ENCODE results near the gene TMPRSS13. TPM values are rescaled to one million over a fixed set of nuclear protein-coding genes. Genes with fewer than 3 reads are reported as not detected.

The TMPRSS13 gene
- polyA plus RNA-seq, 1 experiment = not detected

DNA sequence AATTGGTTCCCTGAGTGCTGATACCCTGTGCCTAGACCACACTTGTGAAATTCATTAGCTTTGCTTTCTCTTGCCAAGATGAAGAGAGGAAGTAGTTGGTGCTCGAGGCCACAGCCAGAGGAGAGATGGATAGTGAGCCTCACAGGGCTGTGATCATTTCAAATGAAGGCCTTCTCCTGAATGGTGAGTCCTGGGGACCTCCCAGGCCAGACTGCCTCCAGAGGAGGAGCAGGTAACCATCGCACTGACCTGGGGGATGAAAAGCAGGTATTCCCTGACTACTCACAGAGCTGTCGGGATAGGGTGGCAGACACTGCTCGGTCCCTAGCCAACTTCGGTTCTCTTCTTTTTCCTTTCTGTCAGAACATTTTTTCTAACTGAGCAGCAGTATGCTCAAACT is 48.0 kb downstream of the TMPRSS13 start:
- no peaks in the 10 kb centered on the region for H3K36me3 ChIP-seq (ENCODE audit: control insufficient read depth, insufficient read depth, low read length)
- ChIA-PET CTCF (interaction anchor here (1.5 kb wide), 1 partner anchor 66 kb away, joined by 4 read pairs; no protein-coding TSS in a partner anchor), POLR2A (no interaction called here)
- no peak for DNase-seq (ENCODE audit: low read depth)
- peaks cover 16% of the 10 kb centered on the region for H3K27me3 ChIP-seq (ENCODE audit: control insufficient read depth, insufficient read depth, low read length)
- H3K4me3 ChIP-seq (ENCODE audit: low read depth, low read length) = no peak overlapping the region
- TF ChIP-seq, protein P1, sequence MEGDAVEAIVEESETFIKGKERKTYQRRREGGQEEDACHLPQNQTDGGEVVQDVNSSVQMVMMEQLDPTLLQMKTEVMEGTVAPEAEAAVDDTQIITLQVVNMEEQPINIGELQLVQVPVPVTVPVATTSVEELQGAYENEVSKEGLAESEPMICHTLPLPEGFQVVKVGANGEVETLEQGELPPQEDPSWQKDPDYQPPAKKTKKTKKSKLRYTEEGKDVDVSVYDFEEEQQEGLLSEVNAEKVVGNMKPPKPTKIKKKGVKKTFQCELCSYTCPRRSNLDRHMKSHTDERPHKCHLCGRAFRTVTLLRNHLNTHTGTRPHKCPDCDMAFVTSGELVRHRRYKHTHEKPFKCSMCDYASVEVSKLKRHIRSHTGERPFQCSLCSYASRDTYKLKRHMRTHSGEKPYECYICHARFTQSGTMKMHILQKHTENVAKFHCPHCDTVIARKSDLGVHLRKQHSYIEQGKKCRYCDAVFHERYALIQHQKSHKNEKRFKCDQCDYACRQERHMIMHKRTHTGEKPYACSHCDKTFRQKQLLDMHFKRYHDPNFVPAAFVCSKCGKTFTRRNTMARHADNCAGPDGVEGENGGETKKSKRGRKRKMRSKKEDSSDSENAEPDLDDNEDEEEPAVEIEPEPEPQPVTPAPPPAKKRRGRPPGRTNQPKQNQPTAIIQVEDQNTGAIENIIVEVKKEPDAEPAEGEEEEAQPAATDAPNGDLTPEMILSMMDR (IDR thresholded peaks at IDR 0.05; ENCODE audit: insufficient read depth, low read depth, low read length) = no peak

DNA sequence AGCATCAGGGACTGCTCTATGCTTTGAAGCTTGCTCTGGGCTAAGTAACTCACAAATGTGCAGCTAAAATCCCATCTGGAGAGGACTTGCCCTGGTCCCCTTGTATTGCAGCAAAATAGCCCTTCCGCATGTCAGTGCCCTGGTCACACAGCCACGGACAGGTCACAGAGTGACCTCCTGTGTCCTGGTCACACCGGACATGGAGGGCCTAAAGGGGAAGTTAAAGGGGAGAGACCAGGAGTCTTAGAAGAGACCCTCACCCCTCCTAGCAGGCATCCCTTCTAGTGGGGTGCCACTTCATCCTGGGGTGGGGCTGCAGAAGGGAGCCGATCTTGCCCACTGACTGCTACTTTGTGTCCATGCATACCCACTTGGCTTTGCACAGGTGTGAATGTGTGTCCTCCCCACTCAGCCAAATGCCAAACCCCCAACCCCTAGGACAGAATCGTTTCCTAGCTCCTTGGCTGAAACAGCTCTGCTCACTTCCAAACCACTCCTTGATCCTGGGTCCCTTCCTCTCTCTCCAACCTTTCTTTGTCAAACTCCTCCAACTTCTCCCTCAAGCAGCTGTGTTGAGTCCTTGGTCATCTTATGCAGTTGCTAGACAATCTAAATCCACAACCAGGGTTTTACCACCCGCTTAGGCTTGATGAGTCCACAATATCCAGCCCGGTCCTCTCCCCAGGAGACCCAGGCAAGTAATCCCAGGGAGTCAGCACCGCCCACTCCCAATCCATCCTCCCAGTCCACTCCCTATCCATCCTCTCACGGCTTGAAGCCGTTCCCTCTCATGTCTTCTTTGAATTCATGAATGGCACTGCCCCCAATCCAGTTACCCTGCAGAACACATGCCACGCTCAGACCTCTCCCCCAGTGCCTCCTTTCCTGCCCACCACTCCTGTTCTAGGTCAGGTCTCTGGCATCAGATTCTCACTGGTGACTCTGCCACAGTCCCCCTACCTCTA is 49.4 kb downstream of the TMPRSS13 start:
- CTCF ChIA-PET = no interaction called here
- Histone ChIP-seq H3K4me3 (ENCODE audit: low read depth, low read length) (no peak overlapping the region), H3K36me3 (ENCODE audit: control insufficient read depth, insufficient read depth, low read length) (no peaks in the 10 kb centered on the region), H3K27me3 (ENCODE audit: control insufficient read depth, insufficient read depth, low read length) (peaks cover 28% of the 10 kb centered on the region)
- DNase-seq (ENCODE audit: low read depth) = no peak
- POLR2A ChIA-PET = no interaction called here
- TF ChIP-seq, protein P1 (IDR thresholded peaks at IDR 0.05; ENCODE audit: insufficient read depth, low read depth, low read length) = no peak

DNA sequence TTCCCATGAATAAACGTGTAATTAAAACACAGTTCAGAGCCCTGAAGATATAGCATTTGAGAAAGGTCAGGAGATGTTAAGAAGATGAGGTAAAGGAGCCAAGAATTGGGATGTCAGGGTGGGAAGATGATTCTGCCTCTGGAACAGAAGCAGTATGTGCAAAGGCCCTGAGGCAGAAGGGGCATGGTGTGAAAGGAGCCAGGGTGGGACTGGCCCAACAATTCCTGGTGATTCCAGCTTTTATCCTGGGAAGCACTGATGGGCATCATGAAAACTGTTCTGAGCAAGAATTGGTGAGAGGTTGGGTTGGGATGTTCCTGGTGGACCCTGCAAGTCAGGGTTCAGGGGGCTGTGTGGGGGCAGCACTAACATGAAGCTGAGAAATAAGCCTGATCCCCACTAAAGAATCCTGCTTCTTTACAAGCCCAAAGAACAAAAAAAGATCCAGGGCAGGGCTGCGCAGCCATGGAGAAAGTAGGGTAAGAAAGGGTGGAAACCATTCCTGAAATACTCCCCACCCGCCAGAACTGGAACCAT is 50.2 kb downstream of the TMPRSS13 start:
- CTCF ChIA-PET = interaction anchor here (2.1 kb wide), 1 partner anchor 68 kb away, joined by 5 read pairs; no protein-coding TSS in a partner anchor
- TF ChIP-seq, protein P1 (IDR thresholded peaks at IDR 0.05; ENCODE audit: insufficient read depth, low read depth, low read length) = no peak
- Histone ChIP-seq H3K4me3 (ENCODE audit: low read depth, low read length) (no peak overlapping the region), H3K27me3 (ENCODE audit: control insufficient read depth, insufficient read depth, low read length) (peaks cover 30% of the 10 kb centered on the region), H3K36me3 (ENCODE audit: control insufficient read depth, insufficient read depth, low read length) (no peaks in the 10 kb centered on the region)
- POLR2A ChIA-PET = no interaction called here
- DNase-seq (ENCODE audit: low read depth) = no peak

DNA sequence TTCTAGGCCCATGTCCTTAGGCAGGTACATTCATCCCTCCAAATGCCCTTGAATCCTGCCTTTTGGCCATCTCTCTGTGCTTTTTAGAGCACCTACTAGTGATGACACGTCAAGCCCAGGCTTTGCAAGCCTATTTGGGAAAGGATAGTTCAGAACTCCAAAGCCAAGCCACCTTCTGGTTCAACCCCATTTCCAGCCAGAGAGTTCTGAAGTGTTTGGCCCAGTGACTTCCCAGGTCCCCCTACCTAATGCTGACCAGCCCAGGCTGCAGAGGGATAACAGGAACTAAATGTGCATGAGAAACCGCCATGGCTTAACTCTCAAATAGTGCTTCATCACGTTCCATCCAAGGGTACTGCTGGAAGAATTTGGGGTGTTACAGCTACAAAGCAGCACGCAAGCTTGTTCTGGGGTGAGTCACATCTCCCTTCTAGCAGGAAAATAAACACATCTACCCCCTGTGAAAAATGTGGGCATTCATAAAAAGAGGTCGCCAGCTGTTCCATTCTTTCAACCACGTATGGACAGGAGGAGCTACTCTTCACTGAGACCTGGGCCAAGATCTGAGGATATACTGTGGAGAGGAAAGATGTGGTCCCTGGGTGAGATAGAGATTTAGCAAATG is 50.8 kb downstream of the TMPRSS13 start:
- H3K27me3 ChIP-seq (ENCODE audit: control insufficient read depth, insufficient read depth, low read length) = peaks cover 32% of the 10 kb centered on the region
- TF ChIP-seq, protein P1 (IDR thresholded peaks at IDR 0.05; ENCODE audit: insufficient read depth, low read depth, low read length) = no peak
- POLR2A ChIA-PET = no interaction called here
- H3K36me3 ChIP-seq (ENCODE audit: control insufficient read depth, insufficient read depth, low read length) = no peaks in the 10 kb centered on the region
- CTCF ChIA-PET = interaction anchor here (2.1 kb wide), 1 partner anchor 68 kb away, joined by 5 read pairs; no protein-coding TSS in a partner anchor
- H3K4me3 ChIP-seq (ENCODE audit: low read depth, low read length) = no peak overlapping the region
- DNase-seq (ENCODE audit: low read depth) = no peak

Measured in BJ (cell line).